Thoracic aorta (tissue), 2 donors: ENCODE data around the gene CDC14B. TPM values are rescaled to one million over a fixed set of nuclear protein-coding genes. Genes with fewer than 3 reads are reported as not detected.

ENCODE experiments used
- ATAC-seq: fragments of 150-250 bp; one replicate; pipeline ENCODE4 v1.8.0; 2017; ENCODE audit warnings: low read depth; ENCODE audit not compliant: insufficient number of reproducible peaks, low FRiP score
- DNase-seq: peaks from one replicate; pipeline ENCODE4 v3.0.0-alpha.2; 2020; ENCODE audit warnings: low spot score
- H3K27ac ChIP-seq, 2 donors: fragments of 200-600 bp; sonication (generic); 1 replicate in 1 of 2; 2 replicates in 1 of 2; pipeline ENCODE4 v1.5.1; 2016; ENCODE audit warnings: mild to moderate bottlenecking in 2 of 2, moderate library complexity in 2 of 2
- H3K27me3 ChIP-seq: fragments of 200-600 bp; sonication (generic); replicated peaks from 2 replicates; pipeline ENCODE4 v1.6.0; 2016; ENCODE audit warnings: mild to moderate bottlenecking; ENCODE audit not compliant: insufficient read depth
- H3K36me3 ChIP-seq: fragments of 200-600 bp; sonication (generic); one replicate; pipeline ENCODE4 v1.5.1; 2016
- H3K4me1 ChIP-seq, 2 donors: fragments of 200-600 bp; sonication (generic); 1 replicate in 1 of 2; 2 replicates in 1 of 2; pipeline versions ENCODE4 v1.5.1 to v1.6.0; 2016; ENCODE audit warnings: low read depth in 2 of 2, mild to moderate bottlenecking in 1 of 2; ENCODE audit not compliant: control insufficient read depth in 1 of 2
- H3K4me3 ChIP-seq: fragments of 200-600 bp; sonication (generic); 2 replicates; pipeline ENCODE4 v1.5.1; 2016; ENCODE audit warnings: mild to moderate bottlenecking
- H3K9me3 ChIP-seq: fragments of 200-600 bp; sonication (generic); 2 replicates; pipeline ENCODE4 v1.5.1; 2016
- total RNA-seq, 2 donors: library from RNA; depleted of rRNA; stranded (reverse); fragments of >200 nt; gene quantifications; one replicate each; pipeline versions ENCODE4 v1.1.0 to v1.2.3, GENCODE V29; 2016
- TF ChIP-seq, protein P1 (sequence below): fragments of 200-600 bp; sonication (generic); IDR thresholded peaks from one replicate; pipeline ENCODE4 v1.5.1; 2019; ENCODE audit warnings: antibody characterized with exemption

Gene CDC14B
- total RNA-seq, 2 donors from 2014 or later = 25.7 to 39.5 TPM

DNA sequence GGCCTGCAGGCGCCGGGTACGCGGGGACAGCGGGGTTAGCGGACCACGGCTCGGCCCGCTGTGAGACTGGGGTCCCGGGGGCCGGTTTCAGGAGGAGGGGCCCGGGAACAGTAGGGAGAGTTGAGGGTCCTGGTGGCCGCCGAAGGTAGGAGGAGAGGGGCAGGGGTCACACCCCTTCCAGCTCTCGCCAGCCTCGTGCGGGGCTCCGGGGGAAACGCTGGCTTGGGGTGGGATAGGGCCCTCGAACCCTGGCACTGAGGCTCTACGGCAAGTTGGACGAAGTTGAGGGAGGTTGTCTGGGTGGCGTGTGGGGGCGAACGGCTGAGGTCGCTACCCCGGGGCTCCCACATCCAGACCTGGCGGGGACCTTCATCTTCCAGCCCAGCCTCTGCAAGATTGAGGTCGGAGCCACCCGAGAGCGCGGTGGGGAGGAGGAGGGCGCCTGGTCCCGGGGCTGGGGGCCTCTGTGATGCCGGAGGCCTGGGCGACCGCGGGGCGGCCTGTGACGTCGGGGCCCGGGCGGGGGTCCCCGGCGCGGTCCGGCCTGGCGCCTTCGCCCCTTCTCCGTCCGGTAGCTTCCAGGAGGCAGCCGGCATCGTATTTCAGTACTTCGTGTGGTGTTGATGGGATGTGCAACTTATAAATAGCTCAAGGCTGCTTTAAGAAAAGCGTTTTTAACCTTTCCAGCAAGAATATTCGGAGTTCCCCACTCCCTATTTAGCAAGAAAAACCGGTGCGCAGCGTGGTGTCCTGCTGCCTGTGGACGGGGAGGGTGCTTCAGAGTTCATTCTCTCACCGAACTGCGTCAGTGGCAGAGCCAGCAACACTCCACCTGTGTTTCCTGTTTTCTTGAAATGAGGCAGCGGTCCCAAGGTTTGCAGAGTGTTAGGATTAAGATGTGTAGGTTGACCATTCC lies 168.8 kb downstream of the CDC14B start:
- Histone ChIP-seq H3K9me3 (no peaks in the 10 kb centered on the region), H3K36me3 (no peaks in the 10 kb centered on the region), H3K4me3 (peak overlapping the region; percentile 91), H3K27me3 (no peaks in the 10 kb centered on the region), H3K27ac (peak overlapping the region; percentile 91 to 95), H3K4me1 (peaks cover 8 to 37% of the 10 kb centered on the region in 2 donors)
- ATAC-seq = no peak
- TF ChIP-seq, protein P1, sequence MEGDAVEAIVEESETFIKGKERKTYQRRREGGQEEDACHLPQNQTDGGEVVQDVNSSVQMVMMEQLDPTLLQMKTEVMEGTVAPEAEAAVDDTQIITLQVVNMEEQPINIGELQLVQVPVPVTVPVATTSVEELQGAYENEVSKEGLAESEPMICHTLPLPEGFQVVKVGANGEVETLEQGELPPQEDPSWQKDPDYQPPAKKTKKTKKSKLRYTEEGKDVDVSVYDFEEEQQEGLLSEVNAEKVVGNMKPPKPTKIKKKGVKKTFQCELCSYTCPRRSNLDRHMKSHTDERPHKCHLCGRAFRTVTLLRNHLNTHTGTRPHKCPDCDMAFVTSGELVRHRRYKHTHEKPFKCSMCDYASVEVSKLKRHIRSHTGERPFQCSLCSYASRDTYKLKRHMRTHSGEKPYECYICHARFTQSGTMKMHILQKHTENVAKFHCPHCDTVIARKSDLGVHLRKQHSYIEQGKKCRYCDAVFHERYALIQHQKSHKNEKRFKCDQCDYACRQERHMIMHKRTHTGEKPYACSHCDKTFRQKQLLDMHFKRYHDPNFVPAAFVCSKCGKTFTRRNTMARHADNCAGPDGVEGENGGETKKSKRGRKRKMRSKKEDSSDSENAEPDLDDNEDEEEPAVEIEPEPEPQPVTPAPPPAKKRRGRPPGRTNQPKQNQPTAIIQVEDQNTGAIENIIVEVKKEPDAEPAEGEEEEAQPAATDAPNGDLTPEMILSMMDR = no peak
- no peak for DNase-seq

Other genes with a start within 250 kb of the CDC14B start
- 10 to 100 TPM; 15.0 to 44.0 TPM for gene SLC35D2, start 236.1 kb downstream of the CDC14B start, total RNA-seq
- gene ZNF367, start 201.5 kb downstream of the CDC14B start, total RNA-seq = 1 to 10 TPM; 1.3 to 2.6 TPM
- gene HABP4, start 169.7 kb downstream of the CDC14B start, total RNA-seq = 10 to 100 TPM; 50.0 to 74.2 TPM
- gene PRXL2C, start 35.5 kb upstream of the CDC14B start, total RNA-seq = 10 to 100 TPM; 22.9 to 26.1 TPM
- gene ZNF510, start 158.2 kb upstream of the CDC14B start, total RNA-seq = 10 to 100 TPM; 12.9 to 17.1 TPM
- 10 to 100 TPM; 11.1 to 22.4 TPM for gene ZNF782, start 234.7 kb upstream of the CDC14B start, total RNA-seq